ENCODE results near the gene MAGI2. TPM values are rescaled to one million over a fixed set of nuclear protein-coding genes. Genes with fewer than 3 reads are reported as not detected.

MAGI2 gene
- total RNA-seq, 1 experiment from 2014 or later = 14.3 TPM

GRCh38 chr7:78197447-78197846 is 1256.0 kb downstream of the MAGI2 start:
- Histone ChIP-seq H3K23ac (ENCODE audit: insufficient read length, low read depth, low read length) (no peak overlapping the region), H3K9ac (ENCODE audit: extremely low read depth, insufficient read length, low read length) (no peak overlapping the region), H3K27me3 (ENCODE audit: insufficient read depth, low read length) (no peaks in the 10 kb centered on the region), H3K4me1 (ENCODE audit: insufficient read depth, low read length) (no peaks in the 10 kb centered on the region), H2BK120ac (ENCODE audit: low read depth, low read length, poor library complexity, severe bottlenecking) (no peak overlapping the region), H3K18ac (ENCODE audit: insufficient read length, low read depth, low read length) (no peak overlapping the region), H3K9me3 (ENCODE audit: control insufficient read depth, low read depth, low read length) (no peaks in the 10 kb centered on the region), H3K23me2 (ENCODE audit: insufficient read length, low read depth, low read length, poor library complexity, severe bottlenecking) (no peaks in the 10 kb centered on the region), H2BK15ac (ENCODE audit: low read depth, low read length) (no peak overlapping the region), H2BK5ac (ENCODE audit: insufficient read length, low read length) (no peak overlapping the region), H3K4ac (ENCODE audit: low read depth, low read length) (no peak overlapping the region), H3K4me2 (ENCODE audit: insufficient read depth, insufficient read length, low read length) (no peak overlapping the region), H3K79me2 (ENCODE audit: insufficient read depth, low read length) (no peaks in the 10 kb centered on the region), H2BK12ac (ENCODE audit: insufficient read length, low read depth, low read length) (no peak overlapping the region), H4K91ac (ENCODE audit: insufficient read length, low read depth, low read length) (no peak overlapping the region), H4K20me1 (ENCODE audit: control insufficient read depth, insufficient read depth, insufficient read length) (no peaks in the 10 kb centered on the region), H3K14ac (ENCODE audit: insufficient read depth, low read length) (no peak overlapping the region), H2AK5ac (ENCODE audit: insufficient read length, low read length) (no peak overlapping the region), H4K8ac (replicated peaks; ENCODE audit: insufficient read length, low read depth, low read length) (no peak overlapping the region), H4K5ac (ENCODE audit: insufficient read length, low read depth, low read length) (no peak overlapping the region), H3T11ph (ENCODE audit: low read length) (no peak overlapping the region), H3K27ac (ENCODE audit: insufficient read length, low read depth, low read length) (no peak overlapping the region), H2BK20ac (ENCODE audit: low read depth, low read length, poor library complexity, severe bottlenecking) (no peak overlapping the region), H3K56ac (ENCODE audit: insufficient read length, low read depth, low read length) (no peak overlapping the region), H3K79me1 (ENCODE audit: insufficient read depth, low read depth, low read length, poor library complexity, severe bottlenecking) (no peaks in the 10 kb centered on the region), H2AFZ (ENCODE audit: low read length) (no peak overlapping the region)
- H3K27me3 Mint-ChIP-seq (ENCODE audit: low read depth) = no peaks in the 10 kb centered on the region
- H3K4me1 Mint-ChIP-seq = peaks cover 3 to 6% of the 10 kb centered on the region in 2 experiments; a peak in 3 of 4 replicates
- H3K4me3 Mint-ChIP-seq = no peak overlapping the region
- no peaks in the 10 kb centered on the region for H3K9me3 Mint-ChIP-seq
- H3K27ac Mint-ChIP-seq = no peak overlapping the region
- no peak for TF ChIP-seq CTCF (conservative IDR thresholded peaks at IDR 0.05)
- H3K36me3 Mint-ChIP-seq (ENCODE audit: insufficient read depth in 1 of 3, low read depth in 3 of 3) = no peaks in the 10 kb centered on the region
- no CpG with 5 or more reads among the region's 1 CpG for WGBS (ENCODE audit: extremely low coverage, insufficient read length, low lambda C conversion rate)
- no peak for DNase-seq
